ENCODE results near the gene ANO8. TPM values are rescaled to one million over a fixed set of nuclear protein-coding genes. Genes with fewer than 3 reads are reported as not detected.

The ANO8 gene
- total and polyA plus RNA-seq, 2 of the 13 experiments (the other 11 are each of a cell fraction or from before 2014, with no cell fraction given): 1.8 to 3.5 TPM

- TF ChIP-seq ZNF639 (CRISPR knock-in tag; conservative IDR thresholded peaks at IDR 0.05) (0 out of 2 replicates have a peak, but pooled peaks have one; percentile 36), IRF9 (CRISPR knock-in tag; IDR thresholded peaks at IDR 0.05; ENCODE audit: borderline replicate concordance) (no peak; the same call in 1 of the 2 replicates), ZNF839 (CRISPR knock-in tag; IDR thresholded peaks at IDR 0.05; ENCODE audit: borderline replicate concordance) (no peak), ZNF615 (CRISPR knock-in tag; IDR thresholded peaks at IDR 0.05; ENCODE audit: borderline replicate concordance) (no peak), CEBPZ (IDR thresholded peaks at IDR 0.05; ENCODE audit: low read length) (no peak), ARID2 (CRISPR knock-in tag; IDR thresholded peaks at IDR 0.05; ENCODE audit: borderline replicate concordance) (no peak), HIC2 (CRISPR knock-in tag; IDR thresholded peaks at IDR 0.05; ENCODE audit: low read depth) (no peak), ZNF264 (CRISPR knock-in tag; IDR thresholded peaks at IDR 0.05) (0 out of 2 replicates have a peak, but pooled peaks have one; percentile 24), TBX2 (CRISPR knock-in tag; IDR thresholded peaks at IDR 0.05; ENCODE audit: borderline replicate concordance) (peak; percentile 67; the same call in 1 of the 2 replicates), ZNF160 (CRISPR knock-in tag; IDR thresholded peaks at IDR 0.05) (peak; percentile 56; the same call in 1 of the 2 replicates), SOX6 (IDR thresholded peaks at IDR 0.05) (no peak), SOX6 (CRISPR knock-in tag; IDR thresholded peaks at IDR 0.05) (peak; percentile 60), HOXA9 (CRISPR knock-in tag; IDR thresholded peaks at IDR 0.05; ENCODE audit: borderline replicate concordance) (no peak), ZSCAN31 (CRISPR knock-in tag; IDR thresholded peaks at IDR 0.05; ENCODE audit: low read depth) (peak; percentile 84; the same call in 1 of the 2 replicates), HHEX (CRISPR knock-in tag; IDR thresholded peaks at IDR 0.05) (no peak), ZXDC (CRISPR knock-in tag; IDR thresholded peaks at IDR 0.05) (no peak), DMAP1 (CRISPR knock-in tag; IDR thresholded peaks at IDR 0.05) (no peak), PTBP1 (IDR thresholded peaks at IDR 0.05; ENCODE audit: low read depth, low read length, poor library complexity, severe bottlenecking) (peak; percentile 76)
These were observed at the start of gene ANO8 (continued) for GRCh38 chr19:17334414-17335409.
